Measurements from ENCODE around the gene POLN. TPM values are rescaled to one million over a fixed set of nuclear protein-coding genes. Genes with fewer than 3 reads are reported as not detected.

The POLN gene
- total RNA-seq, 1 experiment from 2014 or later, result 3.5 TPM

- TF ChIP-seq USF1 (CRISPR knock-in tag; IDR thresholded peaks at IDR 0.05), result no peak
- TF ChIP-seq AFF4 (CRISPR knock-in tag; IDR thresholded peaks at IDR 0.05; ENCODE audit: borderline replicate concordance), result no peak
- TF ChIP-seq ZSCAN18 (CRISPR knock-in tag; IDR thresholded peaks at IDR 0.05), result no peak
- TF ChIP-seq FOXK1 (CRISPR knock-in tag; IDR thresholded peaks at IDR 0.05), result peak; percentile 13; the same call in 1 of the 2 replicates
- no peak for TF ChIP-seq ZNF138 (CRISPR knock-in tag; conservative IDR thresholded peaks at IDR 0.05)
- no peak for TF ChIP-seq ATF3 (CRISPR knock-in tag; conservative IDR thresholded peaks at IDR 0.05)
- no peak for TF ChIP-seq JAZF1 (CRISPR knock-in tag; IDR thresholded peaks at IDR 0.05)
- no peak for TF ChIP-seq ELF4 (CRISPR knock-in tag; IDR thresholded peaks at IDR 0.05; ENCODE audit: low read depth)
- no peak for TF ChIP-seq JUN (CRISPR knock-in tag; IDR thresholded peaks at IDR 0.05)
- no peak for TF ChIP-seq ATF6 (CRISPR knock-in tag; IDR thresholded peaks at IDR 0.05)
- TF ChIP-seq ZNF281 (CRISPR knock-in tag; IDR thresholded peaks at IDR 0.05), result peak; percentile 14; the same call in 1 of the 2 replicates
- no peak for TF ChIP-seq IRF2 (CRISPR knock-in tag; IDR thresholded peaks at IDR 0.05; ENCODE audit: borderline replicate concordance, low read depth)
- TF ChIP-seq ZBTB43 (CRISPR knock-in tag; IDR thresholded peaks at IDR 0.05), result no peak
- peak; percentile 45; the same call in 1 of the 2 replicates for TF ChIP-seq PRDM15 (CRISPR knock-in tag; IDR thresholded peaks at IDR 0.05)
- no peak for TF ChIP-seq ZNF263 (CRISPR knock-in tag; IDR thresholded peaks at IDR 0.05; ENCODE audit: low read depth)
- no peak for TF ChIP-seq CREB1 (CRISPR knock-in tag; IDR thresholded peaks at IDR 0.05)
- TF ChIP-seq ATF1 (CRISPR knock-in tag; IDR thresholded peaks at IDR 0.05), result no peak
- peak; percentile 24; the same call in 1 of the 2 replicates for TF ChIP-seq FOXP1 (CRISPR knock-in tag; IDR thresholded peaks at IDR 0.05; ENCODE audit: borderline replicate concordance)
- no peak for TF ChIP-seq FOXJ3 (CRISPR knock-in tag; IDR thresholded peaks at IDR 0.05; ENCODE audit: borderline replicate concordance)
These were observed 200.4 kb downstream of the POLN start (continued) for GRCh38 chr4:2041239-2042130.

Data from WTC11 (cell line).